ENCODE measurements around the gene OR6Y1.

Gene OR6Y1

DNA sequence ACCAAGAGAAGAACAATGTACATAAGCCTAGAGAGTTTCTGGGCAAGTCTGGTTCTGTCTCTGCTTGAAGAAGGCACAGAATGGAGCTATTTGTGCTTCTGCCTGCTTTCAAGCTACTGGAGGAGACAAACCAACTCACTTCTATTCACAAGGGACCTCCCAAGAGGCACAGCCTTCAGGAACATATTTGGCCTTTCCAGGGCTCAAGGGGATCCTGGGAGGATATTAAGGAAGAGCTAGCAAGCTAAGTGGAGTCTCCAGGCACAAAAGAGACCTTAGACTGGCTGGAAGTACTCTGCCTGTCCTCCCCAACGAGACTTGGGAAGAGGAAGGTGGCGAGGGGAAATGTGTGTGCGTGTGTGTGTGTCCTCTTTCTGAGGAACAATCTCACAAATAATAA, at the start of gene OR6Y1:
Gene OR6Y1 (minus strand): TSS at position 54 of the 400 bp plus-strand sequence. CDS start 6,300 bp downstream, outside the sequence.
- no peak within 1 kb of the TSS for H3K4me3 ChIP-seq (ENCODE audit: low read depth, low read length)
- no peak for TF ChIP-seq CTCF (IDR thresholded peaks at IDR 0.05; ENCODE audit: low read depth, low read length)

GRCh38 chr1:158600735-158601134, 46.5 kb upstream of the OR6Y1 start:
- H3K4me3 ChIP-seq (ENCODE audit: low read depth, low read length), result no peak overlapping the region
- no peak for TF ChIP-seq CTCF (IDR thresholded peaks at IDR 0.05; ENCODE audit: low read depth, low read length)

GRCh38 chr1:158586942-158587341, 32.7 kb upstream of the OR6Y1 start:
- no peak overlapping the region for H3K4me3 ChIP-seq (ENCODE audit: low read depth, low read length)
- TF ChIP-seq CTCF (IDR thresholded peaks at IDR 0.05; ENCODE audit: low read depth, low read length), result no peak

GRCh38 chr1:158583962-158584361, 29.8 kb upstream of the OR6Y1 start:
- no peak overlapping the region for H3K4me3 ChIP-seq (ENCODE audit: low read depth, low read length)
- no peak for TF ChIP-seq CTCF (IDR thresholded peaks at IDR 0.05; ENCODE audit: low read depth, low read length)

- no peak for TF ChIP-seq CTCF (IDR thresholded peaks at IDR 0.05; ENCODE audit: low read depth, low read length)
Measured at GRCh38 chr1:158579733-158580132, 25.5 kb upstream of the OR6Y1 start, which contains the start of gene OR10X1. Gene OR10X1 (minus strand): TSS chr1:158579899. CDS start chr1:158579899, 0 bp downstream.

GRCh38 chr1:158577561-158577960, 23.4 kb upstream of the OR6Y1 start:
- no peak overlapping the region for H3K4me3 ChIP-seq (ENCODE audit: low read depth, low read length)
- TF ChIP-seq CTCF (IDR thresholded peaks at IDR 0.05; ENCODE audit: low read depth, low read length), result no peak

More at GRCh38 chr1:158579733-158580132, 25.5 kb upstream of the OR6Y1 start, which contains the start of gene OR10X1:
- H3K4me3 ChIP-seq (ENCODE audit: low read depth, low read length), result no peak within 1 kb of the TSS

DNA sequence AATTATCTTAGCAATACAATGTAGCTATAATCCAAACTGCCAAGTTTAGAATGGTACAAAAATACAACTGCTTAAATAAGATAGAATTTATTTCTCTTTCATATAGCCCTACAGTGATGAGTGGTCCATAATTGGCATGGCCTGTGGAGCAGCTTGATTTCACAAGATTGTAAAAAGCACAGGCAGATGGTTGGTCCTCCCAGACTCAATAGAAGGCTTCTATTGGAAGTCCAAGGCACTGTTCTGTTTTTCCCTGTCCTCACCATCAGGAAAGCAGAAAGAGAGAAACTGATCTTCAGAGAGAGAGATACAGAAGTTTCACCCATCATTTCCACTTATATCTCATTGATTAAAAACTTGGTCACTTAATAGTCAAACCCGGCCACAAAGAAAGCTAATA, 18.0 kb upstream of the OR6Y1 start:
- no peak overlapping the region for H3K4me3 ChIP-seq (ENCODE audit: low read depth, low read length)
- no peak for TF ChIP-seq CTCF (IDR thresholded peaks at IDR 0.05; ENCODE audit: low read depth, low read length)
